Neutrophil (primary cell): ENCODE data around the gene CDH3.

Source experiments
- H3K27ac ChIP-seq: fragments of 200-600 bp; sonication (generic); 2 replicates; pipeline ENCODE4 v1.5.1; 2016; ENCODE audit warnings: mild to moderate bottlenecking, moderate library complexity
- H3K27me3 ChIP-seq: fragments of 200-600 bp; sonication (generic); 2 replicates; pipeline ENCODE4 v1.6.0; 2016; ENCODE audit warnings: mild to moderate bottlenecking
- H3K36me3 ChIP-seq: fragments of 200-600 bp; sonication (generic); 2 replicates; pipeline ENCODE4 v1.5.1; 2017
- H3K4me1 ChIP-seq, 2 experiments: fragments of 200-600 bp in 1 of 2; sonication (generic) in 1 of 2; 1 replicate in 1 of 2; 2 replicates in 1 of 2; pipeline versions ENCODE4 v1.5.1 to v1.6.1; 2013 to 2016; ENCODE audit warnings: low read depth in 1 of 2, low read length in 1 of 2, mild to moderate bottlenecking in 1 of 2, moderate library complexity in 1 of 2; ENCODE audit not compliant: control insufficient read depth in 1 of 2, insufficient read depth in 1 of 2
- H3K4me3 ChIP-seq, 2 experiments: fragments of 200-600 bp in 1 of 2; sonication (generic) in 1 of 2; 1 replicate in 1 of 2; 2 replicates in 1 of 2; pipeline ENCODE4 v1.5.1; 2013 to 2016; ENCODE audit warnings: low read depth in 1 of 2, low read length in 1 of 2, mild to moderate bottlenecking in 1 of 2, moderate library complexity in 1 of 2
- H3K9me3 ChIP-seq: fragments of 200-600 bp; sonication (generic); 2 replicates; pipeline ENCODE4 v1.5.1; 2016
- TF ChIP-seq, protein P1 (sequence below): fragments of 200-600 bp; sonication (generic); IDR thresholded peaks from 2 replicates; pipeline ENCODE4 v1.5.1; 2016; ENCODE audit warnings: antibody characterized with exemption

Gene CDH3

DNA sequence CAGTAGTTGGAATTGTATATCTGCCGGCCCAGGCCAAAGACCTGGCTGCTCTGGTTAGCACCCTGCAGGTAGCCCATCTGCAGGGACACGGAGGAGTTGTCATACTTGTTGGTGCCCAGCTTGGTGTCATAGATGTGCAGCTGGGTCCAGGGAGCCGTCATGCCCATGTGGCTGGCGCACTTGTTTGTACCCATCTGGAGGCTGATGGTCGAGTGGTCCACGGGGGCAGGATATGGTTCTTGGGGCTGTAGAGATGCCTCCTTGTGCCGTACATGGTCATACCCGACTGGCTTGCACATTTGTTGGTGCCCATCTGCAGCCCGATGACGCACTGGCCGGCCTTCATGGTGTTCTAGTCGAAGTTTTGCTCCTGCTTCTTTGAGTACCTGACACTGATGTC lies 6.0 kb downstream of the CDH3 start:
- Histone ChIP-seq H3K27ac (no peak overlapping the region), H3K4me1 (no peaks in the 10 kb centered on the region)
- TF ChIP-seq, protein P1, sequence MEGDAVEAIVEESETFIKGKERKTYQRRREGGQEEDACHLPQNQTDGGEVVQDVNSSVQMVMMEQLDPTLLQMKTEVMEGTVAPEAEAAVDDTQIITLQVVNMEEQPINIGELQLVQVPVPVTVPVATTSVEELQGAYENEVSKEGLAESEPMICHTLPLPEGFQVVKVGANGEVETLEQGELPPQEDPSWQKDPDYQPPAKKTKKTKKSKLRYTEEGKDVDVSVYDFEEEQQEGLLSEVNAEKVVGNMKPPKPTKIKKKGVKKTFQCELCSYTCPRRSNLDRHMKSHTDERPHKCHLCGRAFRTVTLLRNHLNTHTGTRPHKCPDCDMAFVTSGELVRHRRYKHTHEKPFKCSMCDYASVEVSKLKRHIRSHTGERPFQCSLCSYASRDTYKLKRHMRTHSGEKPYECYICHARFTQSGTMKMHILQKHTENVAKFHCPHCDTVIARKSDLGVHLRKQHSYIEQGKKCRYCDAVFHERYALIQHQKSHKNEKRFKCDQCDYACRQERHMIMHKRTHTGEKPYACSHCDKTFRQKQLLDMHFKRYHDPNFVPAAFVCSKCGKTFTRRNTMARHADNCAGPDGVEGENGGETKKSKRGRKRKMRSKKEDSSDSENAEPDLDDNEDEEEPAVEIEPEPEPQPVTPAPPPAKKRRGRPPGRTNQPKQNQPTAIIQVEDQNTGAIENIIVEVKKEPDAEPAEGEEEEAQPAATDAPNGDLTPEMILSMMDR: no peak

DNA sequence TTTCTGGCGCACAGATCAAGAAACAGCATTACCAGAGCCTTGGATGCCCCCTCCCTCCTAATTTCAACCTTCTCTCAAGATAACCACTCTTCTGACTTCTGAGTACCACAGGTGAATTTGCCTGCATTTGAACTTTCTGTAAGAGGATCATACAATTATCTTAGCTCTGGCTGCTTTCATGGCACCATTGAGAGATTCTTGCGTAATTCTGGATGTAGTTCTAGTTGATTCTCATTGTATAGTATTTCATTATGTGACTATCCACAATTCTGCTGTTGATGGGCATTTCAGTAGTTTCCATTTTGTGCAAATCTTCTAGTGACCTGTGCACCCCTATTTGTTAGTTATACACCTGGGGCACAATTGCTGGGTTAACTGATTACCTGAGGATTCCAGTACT lies 7.5 kb downstream of the CDH3 start:
- Histone ChIP-seq H3K4me3 (no peak overlapping the region), H3K4me1 (no peaks in the 10 kb centered on the region), H3K27me3 (peaks cover 27% of the 10 kb centered on the region), H3K9me3 (no peaks in the 10 kb centered on the region), H3K27ac (no peak overlapping the region), H3K36me3 (no peaks in the 10 kb centered on the region)
- TF ChIP-seq, protein P1: no peak

More for the DNA sequence above, 6.0 kb downstream of the CDH3 start:
- Histone ChIP-seq H3K27me3 (peaks cover 39% of the 10 kb centered on the region), H3K9me3 (no peaks in the 10 kb centered on the region), H3K4me3 (no peak overlapping the region), H3K36me3 (no peaks in the 10 kb centered on the region)

DNA sequence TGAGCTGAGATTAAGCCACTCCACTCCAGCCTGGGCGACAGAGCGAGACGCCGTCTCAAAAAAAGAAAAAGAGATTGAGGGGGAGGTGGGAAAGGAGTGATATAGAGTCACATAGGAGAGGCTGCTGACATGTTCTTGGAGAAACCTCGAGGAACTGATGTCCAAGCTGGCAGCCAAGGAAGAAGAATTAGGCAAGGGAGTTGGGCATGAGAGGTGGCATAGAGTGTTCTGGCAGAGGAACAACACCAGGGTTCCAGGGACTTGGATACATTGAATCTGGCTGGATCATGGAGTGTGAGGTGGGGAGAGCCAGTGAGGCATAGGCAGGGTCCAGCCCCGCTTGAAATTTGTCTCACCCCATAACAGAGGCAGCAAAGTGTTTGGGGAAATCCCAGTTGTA lies 10.7 kb downstream of the CDH3 start:
- H3K4me3 ChIP-seq: no peak overlapping the region
- peaks cover 27% of the 10 kb centered on the region for H3K27me3 ChIP-seq
- no peaks in the 10 kb centered on the region for H3K9me3 ChIP-seq
- no peaks in the 10 kb centered on the region for H3K36me3 ChIP-seq
- H3K27ac ChIP-seq: no peak overlapping the region
- TF ChIP-seq, protein P1: no peak
- H3K4me1 ChIP-seq: no peaks in the 10 kb centered on the region

DNA sequence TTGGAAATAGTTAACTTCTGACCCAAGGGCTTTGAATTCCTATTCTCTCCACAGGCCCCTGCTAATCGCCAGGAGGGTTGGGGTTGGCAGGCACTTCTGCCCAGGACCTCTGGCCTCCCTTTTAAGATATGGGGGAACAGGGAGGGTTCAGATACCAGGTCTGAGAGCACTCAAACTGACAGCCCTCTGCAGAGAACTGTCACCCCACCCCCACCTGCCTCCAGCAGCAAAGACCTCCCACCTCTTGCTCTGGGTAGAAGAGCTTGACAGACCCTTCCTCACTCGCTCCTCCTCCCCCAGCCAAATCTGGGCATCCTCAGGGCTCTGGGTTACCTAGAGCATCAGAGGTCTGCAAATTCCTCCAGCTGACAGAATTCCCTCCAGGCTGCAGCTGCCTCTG lies 11.6 kb downstream of the CDH3 start:
- no peaks in the 10 kb centered on the region for H3K36me3 ChIP-seq

GRCh38 chr16:68658341-68658973 lies 13.3 kb downstream of the CDH3 start:
- no peak overlapping the region for H3K4me3 ChIP-seq
- no peaks in the 10 kb centered on the region for H3K36me3 ChIP-seq
- TF ChIP-seq, protein P1: no peak
- no peak overlapping the region for H3K27ac ChIP-seq
- H3K9me3 ChIP-seq: no peaks in the 10 kb centered on the region
- peaks cover 33% of the 10 kb centered on the region for H3K27me3 ChIP-seq
- no peaks in the 10 kb centered on the region for H3K4me1 ChIP-seq

More for the DNA sequence above, 11.6 kb downstream of the CDH3 start:
- no peak overlapping the region for H3K4me3 ChIP-seq
- TF ChIP-seq, protein P1: no peak
- no peak overlapping the region for H3K27ac ChIP-seq
- H3K4me1 ChIP-seq: no peaks in the 10 kb centered on the region
- peaks cover 33% of the 10 kb centered on the region for H3K27me3 ChIP-seq
- no peaks in the 10 kb centered on the region for H3K9me3 ChIP-seq
